GM23248 (cell line): ENCODE data around the gene CNOT10. TPM values are rescaled to one million over a fixed set of nuclear protein-coding genes. Genes with fewer than 3 reads are reported as not detected.
A peak's percentile ranks its signal among the peaks of the same experiment; 100 is the strongest.
"Not testable (repeated sequence)": the region's sequence is repeated elsewhere in the genome, so short reads cannot be mapped to it uniquely, and the experiment has no call there.

ENCODE experiments used
- DNase-seq: peaks from one replicate; pipeline ENCODE4 v3.0.0-alpha.2; 2015
- H2AFZ ChIP-seq: fragments of 200-600 bp; sonication (generic); 2 replicates; pipeline ENCODE4 v1.6.1; 2016; ENCODE audit warnings: antibody characterized with exemption
- H3F3A ChIP-seq: fragments of 200-600 bp; sonication (generic); 2 replicates; pipeline ENCODE4 v1.6.1; 2016; ENCODE audit warnings: mild to moderate bottlenecking, antibody characterized with exemption, mixed run types; ENCODE audit not compliant: insufficient read depth
- H3K27ac ChIP-seq: fragments of 200-600 bp; sonication (generic); 2 replicates; pipeline ENCODE4 v1.5.1; 2016; ENCODE audit warnings: mild to moderate bottlenecking
- H3K27me3 ChIP-seq: fragments of 200-600 bp; sonication (generic); replicated peaks from 2 replicates; pipeline ENCODE4 v1.6.1; 2016; ENCODE audit warnings: mild to moderate bottlenecking; ENCODE audit not compliant: insufficient read depth
- H3K36me3 ChIP-seq: fragments of 200-600 bp; sonication (generic); 2 replicates; pipeline ENCODE4 v1.6.1; 2016; ENCODE audit warnings: low read depth, mild to moderate bottlenecking
- H3K4me1 ChIP-seq: fragments of 200-600 bp; sonication (generic); 2 replicates; pipeline ENCODE4 v1.6.1; 2016; ENCODE audit warnings: mild to moderate bottlenecking; ENCODE audit not compliant: insufficient read depth
- H3K4me2 ChIP-seq: fragments of 200-600 bp; sonication (generic); one replicate; pipeline ENCODE4 v1.6.1; 2016; ENCODE audit warnings: mild to moderate bottlenecking; ENCODE audit not compliant: unreplicated experiment
- H3K4me3 ChIP-seq: fragments of 200-600 bp; sonication (generic); 2 replicates; pipeline ENCODE4 v1.5.1; 2016; ENCODE audit warnings: mild to moderate bottlenecking
- H3K79me2 ChIP-seq: fragments of 200-600 bp; sonication (generic); 2 replicates; pipeline ENCODE4 v1.6.1; 2016; ENCODE audit warnings: mild to moderate bottlenecking; ENCODE audit not compliant: insufficient read depth
- H3K9ac ChIP-seq: fragments of 200-600 bp; sonication (generic); 2 replicates; pipeline ENCODE4 v1.6.1; 2016; ENCODE audit warnings: mild to moderate bottlenecking
- H3K9me2 ChIP-seq: fragments of 200-600 bp; sonication (generic); 2 replicates; pipeline ENCODE4 v1.6.1; 2016; ENCODE audit warnings: mixed run types, mild to moderate bottlenecking, moderate library complexity; ENCODE audit not compliant: insufficient read depth
- H3K9me3 ChIP-seq: fragments of 200-600 bp; sonication (generic); one replicate; pipeline ENCODE4 v1.6.1; 2017; ENCODE audit warnings: low read depth
- H4K20me1 ChIP-seq: fragments of 200-600 bp; sonication (generic); 2 replicates; pipeline ENCODE4 v1.6.0; 2016; ENCODE audit not compliant: insufficient read depth
- EZH2 ChIP-seq: fragments of 200-600 bp; sonication (generic); IDR thresholded peaks from 2 replicates; pipeline ENCODE4 v1.6.1; 2018; ENCODE audit warnings: antibody characterized with exemption, mild to moderate bottlenecking; ENCODE audit not compliant: insufficient read depth, poor library complexity, severe bottlenecking
- EZH2phosphoT487 ChIP-seq: fragments of 200-600 bp; sonication (generic); IDR thresholded peaks from 2 replicates; pipeline ENCODE4 v1.6.1; 2018; ENCODE audit warnings: antibody characterized with exemption, moderate library complexity, mild to moderate bottlenecking, low read depth; ENCODE audit not compliant: insufficient read depth
- WGBS, 2 experiments: methylation state at CpG; one replicate each; pipeline ENCODE4 v1.1.6; 2015 to 2017; ENCODE audit warnings: low lambda C conversion rate in 2 of 2, low coverage in 1 of 2; ENCODE audit errors: missing lambda C conversion rate in 2 of 2; 5-methylcytosine and 5-hydroxymethylcytosine counted together
- in situ Hi-C: fragments of 300-500 bp; cut with MboI; formaldehyde crosslinking; loops from 2 replicates; pipeline ENCODE4 v1.15.0; 2020
- polyA plus RNA-seq: library from polyadenylated mRNA; unstranded; fragments of >200 nt; fragmentation: Nextera tagmentation; extraction: Ambion mirVana; gene quantifications from 2 replicates; pipeline ENCODE4 v1.2.1, GENCODE V29; 2016
- total RNA-seq: library from RNA; depleted of rRNA; stranded (reverse); fragments of >200 nt; shearing (Covaris generic); gene quantifications from 2 replicates; pipeline ENCODE4 v1.2.3, GENCODE V29; 2014

The CNOT10 gene
- total and polyA plus RNA-seq, 2 experiments from 2014 or later: 18.3 to 19.5 TPM

- Histone ChIP-seq H3K9ac (no peak overlapping the region), H3K9me2 (no peaks in the 10 kb centered on the region), H2AFZ (no peak overlapping the region), H3K4me3 (no peak overlapping the region), H3K4me1 (no peaks in the 10 kb centered on the region), H3K79me2 (no peaks in the 10 kb centered on the region), H3K27me3 (no peaks in the 10 kb centered on the region; the same call in 1 of the 2 replicates), H3F3A (no peaks in the 10 kb centered on the region), H3K4me2 (no peak overlapping the region), H3K9me3 (no peaks in the 10 kb centered on the region), H3K36me3 (no peaks in the 10 kb centered on the region), H4K20me1 (no peaks in the 10 kb centered on the region), H3K27ac (no peak overlapping the region)
- DNase-seq: no peak
- in situ Hi-C loops: no loop called here
- TF ChIP-seq EZH2phosphoT487 (no peak), EZH2 (no peak)
- WGBS, 2 experiments: 39 to 42% methylated on average over 4 of the region's 4 CpGs
These were observed 41.2 kb upstream of the CNOT10 start for GRCh38 chr3:32643816-32644215.

- no peak for TF ChIP-seq EZH2phosphoT487
- no peak for TF ChIP-seq EZH2
- Histone ChIP-seq H3K4me2 (no peak overlapping the region), H3K79me2 (no peaks in the 10 kb centered on the region), H3K36me3 (no peaks in the 10 kb centered on the region), H3K9ac (no peak overlapping the region), H2AFZ (no peak overlapping the region), H3K27me3 (no peaks in the 10 kb centered on the region; the same call in 1 of the 2 replicates), H3K27ac (no peak overlapping the region), H3K9me3 (no peaks in the 10 kb centered on the region), H4K20me1 (no peaks in the 10 kb centered on the region), H3K4me3 (no peak overlapping the region), H3F3A (no peaks in the 10 kb centered on the region), H3K4me1 (no peaks in the 10 kb centered on the region), H3K9me2 (no peaks in the 10 kb centered on the region)
- in situ Hi-C loops: no loop called here
- no peak for DNase-seq
These were observed 40.6 kb upstream of the CNOT10 start for GRCh38 chr3:32644380-32644779.

- no peak overlapping the region for H3K9ac ChIP-seq
- 10 to 17% methylated on average over 1 of the region's 1 CpG for WGBS, 2 experiments
- no peak for TF ChIP-seq EZH2
- no peak for TF ChIP-seq EZH2phosphoT487
These were observed 38.2 kb upstream of the CNOT10 start for GRCh38 chr3:32646761-32647160.

GRCh38 chr3:32652337-32653100, 32.5 kb upstream of the CNOT10 start:
- H3F3A ChIP-seq, H3K4me3 ChIP-seq, H3K79me2 ChIP-seq, H3K27ac ChIP-seq, H3K4me1 ChIP-seq, H4K20me1 ChIP-seq, DNase-seq, H3K4me2 ChIP-seq, H3K9ac ChIP-seq, H3K9me2 ChIP-seq, H3K27me3 ChIP-seq, H3K9me3 ChIP-seq, H3K36me3 ChIP-seq, H2AFZ ChIP-seq: not testable (repeated sequence)
- WGBS, 2 experiments: 77 to 79% methylated on average over 9 of the region's 9 CpGs
- in situ Hi-C loops: loop anchor here (25.0 kb wide), 1 partner anchor 265 kb away; the partner anchor contains the start of gene CMTM7

More at GRCh38 chr3:32646761-32647160, 38.2 kb upstream of the CNOT10 start:
- Histone ChIP-seq H2AFZ (no peak overlapping the region), H3K4me1 (no peaks in the 10 kb centered on the region), H3F3A (no peaks in the 10 kb centered on the region), H3K9me2 (no peaks in the 10 kb centered on the region), H3K79me2 (no peaks in the 10 kb centered on the region), H3K27me3 (no peaks in the 10 kb centered on the region), H3K27ac (no peak overlapping the region), H3K36me3 (no peaks in the 10 kb centered on the region), H3K4me3 (no peak overlapping the region), H4K20me1 (no peaks in the 10 kb centered on the region), H3K4me2 (no peak overlapping the region), H3K9me3 (no peaks in the 10 kb centered on the region)
- DNase-seq: peak; percentile 21
- in situ Hi-C loops: no loop called here

- no peaks in the 10 kb centered on the region for H3K9me2 ChIP-seq
- H3F3A ChIP-seq: no peaks in the 10 kb centered on the region
- no peak overlapping the region for H3K27ac ChIP-seq
- H3K4me1 ChIP-seq: no peaks in the 10 kb centered on the region
- TF ChIP-seq EZH2phosphoT487 (no peak), EZH2 (no peak)
- no peak overlapping the region for H3K4me2 ChIP-seq
- H2AFZ ChIP-seq: no peak overlapping the region
- H3K4me3 ChIP-seq: no peak overlapping the region
- no peaks in the 10 kb centered on the region for H4K20me1 ChIP-seq
- peaks cover 17% of the 10 kb centered on the region; the same call in 1 of the 2 replicates for H3K27me3 ChIP-seq
- no peaks in the 10 kb centered on the region for H3K36me3 ChIP-seq
- DNase-seq: no peak
- H3K9ac ChIP-seq: no peak overlapping the region
- 63 to 81% methylated on average over 3 of the region's 3 CpGs for WGBS, 2 experiments
- H3K79me2 ChIP-seq: no peaks in the 10 kb centered on the region
- in situ Hi-C loops: loop anchor here (25.0 kb wide), 1 partner anchor 268 kb away; the partner anchor contains the start of gene CMTM7
- H3K9me3 ChIP-seq: no peaks in the 10 kb centered on the region
These were observed 29.8 kb upstream of the CNOT10 start for GRCh38 chr3:32655167-32655566.
